Measurements from ENCODE around the gene TRIP13. TPM values are rescaled to one million over a fixed set of nuclear protein-coding genes. Genes with fewer than 3 reads are reported as not detected.

TRIP13 gene
- polyA plus RNA-seq, 1 experiment, result 20.4 TPM

DNA sequence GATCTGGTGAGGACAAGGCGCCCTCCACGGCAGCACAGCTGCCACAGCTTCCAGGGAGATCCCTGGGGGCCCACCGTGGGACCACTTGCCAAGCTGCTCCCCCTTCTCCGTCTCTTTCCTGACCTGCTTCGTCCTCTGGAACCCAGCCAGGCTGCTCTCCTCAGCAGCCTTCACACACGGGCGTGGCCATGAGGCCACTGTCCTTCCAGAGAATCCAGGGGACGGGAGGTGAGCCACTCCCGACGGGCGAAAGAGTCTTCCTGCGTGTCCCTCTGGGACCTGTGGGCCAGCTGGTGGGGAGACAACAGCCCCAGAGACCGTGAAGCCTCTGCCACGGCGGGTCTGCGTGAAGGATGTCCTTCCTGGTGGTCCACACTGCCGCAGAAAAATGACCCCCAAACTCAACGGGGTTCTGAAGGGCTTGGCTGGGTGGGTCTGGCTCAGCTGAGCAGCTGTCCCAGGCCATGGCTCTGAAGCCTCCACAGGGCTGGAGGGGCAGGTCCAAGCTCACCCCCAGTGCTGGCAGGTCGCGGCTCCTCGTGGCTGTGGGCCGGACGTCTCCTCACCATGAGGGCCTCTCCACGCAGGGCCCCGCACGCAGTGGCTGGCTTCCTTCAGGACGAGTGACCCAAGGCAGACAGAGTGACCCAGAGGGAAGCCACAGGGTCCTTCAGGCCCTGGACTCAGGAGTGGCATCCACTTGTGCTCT is 68.5 kb downstream of the TRIP13 start:
- H3K27me3 ChIP-seq (ENCODE audit: control insufficient read depth, insufficient read depth, low read length), result peaks cover 41% of the 10 kb centered on the region
- H3K4me3 ChIP-seq (ENCODE audit: low read depth, low read length), result no peak overlapping the region
- no peak for DNase-seq (ENCODE audit: low read depth)
- no peaks in the 10 kb centered on the region for H3K36me3 ChIP-seq (ENCODE audit: control insufficient read depth, insufficient read depth, low read length)
- ChIA-PET CTCF (interaction anchor here (1.2 kb wide), 1 partner anchor 47 kb away, joined by 4 read pairs; the partner anchor contains the start of gene NKD2), POLR2A (no interaction called here)
- TF ChIP-seq, protein P1, sequence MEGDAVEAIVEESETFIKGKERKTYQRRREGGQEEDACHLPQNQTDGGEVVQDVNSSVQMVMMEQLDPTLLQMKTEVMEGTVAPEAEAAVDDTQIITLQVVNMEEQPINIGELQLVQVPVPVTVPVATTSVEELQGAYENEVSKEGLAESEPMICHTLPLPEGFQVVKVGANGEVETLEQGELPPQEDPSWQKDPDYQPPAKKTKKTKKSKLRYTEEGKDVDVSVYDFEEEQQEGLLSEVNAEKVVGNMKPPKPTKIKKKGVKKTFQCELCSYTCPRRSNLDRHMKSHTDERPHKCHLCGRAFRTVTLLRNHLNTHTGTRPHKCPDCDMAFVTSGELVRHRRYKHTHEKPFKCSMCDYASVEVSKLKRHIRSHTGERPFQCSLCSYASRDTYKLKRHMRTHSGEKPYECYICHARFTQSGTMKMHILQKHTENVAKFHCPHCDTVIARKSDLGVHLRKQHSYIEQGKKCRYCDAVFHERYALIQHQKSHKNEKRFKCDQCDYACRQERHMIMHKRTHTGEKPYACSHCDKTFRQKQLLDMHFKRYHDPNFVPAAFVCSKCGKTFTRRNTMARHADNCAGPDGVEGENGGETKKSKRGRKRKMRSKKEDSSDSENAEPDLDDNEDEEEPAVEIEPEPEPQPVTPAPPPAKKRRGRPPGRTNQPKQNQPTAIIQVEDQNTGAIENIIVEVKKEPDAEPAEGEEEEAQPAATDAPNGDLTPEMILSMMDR (IDR thresholded peaks at IDR 0.05; ENCODE audit: insufficient read depth, low read depth, low read length), result no peak

DNA sequence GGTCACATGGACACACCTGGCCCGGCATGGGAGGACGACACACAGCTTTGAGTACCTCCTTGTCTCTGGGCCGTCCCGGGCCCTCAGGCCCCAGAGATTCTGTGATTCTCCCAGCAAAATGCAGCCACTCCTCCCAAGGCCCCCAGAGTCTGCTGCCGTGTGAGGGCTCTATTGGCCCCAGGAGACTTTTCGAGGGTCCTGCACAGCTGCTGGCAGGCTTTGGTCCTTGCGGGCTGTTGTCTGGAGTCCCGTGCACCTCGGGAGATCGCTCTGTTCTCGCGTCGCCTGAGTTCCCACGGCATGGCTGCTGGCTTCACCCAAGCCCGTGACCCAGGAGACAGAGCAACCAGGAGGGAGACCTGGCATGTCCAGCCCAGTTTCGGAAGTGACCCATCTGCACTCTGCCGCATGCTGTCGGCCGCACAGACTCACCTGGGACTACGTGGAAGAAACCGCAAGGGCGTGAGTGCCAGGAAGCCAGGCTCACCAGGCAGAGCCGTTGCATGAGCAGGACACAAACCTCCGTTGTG is 69.1 kb downstream of the TRIP13 start:
- Histone ChIP-seq H3K36me3 (ENCODE audit: control insufficient read depth, insufficient read depth, low read length) (no peaks in the 10 kb centered on the region), H3K27me3 (ENCODE audit: control insufficient read depth, insufficient read depth, low read length) (peaks cover 42% of the 10 kb centered on the region), H3K4me3 (ENCODE audit: low read depth, low read length) (no peak overlapping the region)
- ChIA-PET CTCF (interaction anchor here (1.2 kb wide), 1 partner anchor 47 kb away, joined by 4 read pairs; the partner anchor contains the start of gene NKD2), POLR2A (no interaction called here)
- DNase-seq (ENCODE audit: low read depth), result no peak
- TF ChIP-seq, protein P1 (IDR thresholded peaks at IDR 0.05; ENCODE audit: insufficient read depth, low read depth, low read length), result no peak

DNA sequence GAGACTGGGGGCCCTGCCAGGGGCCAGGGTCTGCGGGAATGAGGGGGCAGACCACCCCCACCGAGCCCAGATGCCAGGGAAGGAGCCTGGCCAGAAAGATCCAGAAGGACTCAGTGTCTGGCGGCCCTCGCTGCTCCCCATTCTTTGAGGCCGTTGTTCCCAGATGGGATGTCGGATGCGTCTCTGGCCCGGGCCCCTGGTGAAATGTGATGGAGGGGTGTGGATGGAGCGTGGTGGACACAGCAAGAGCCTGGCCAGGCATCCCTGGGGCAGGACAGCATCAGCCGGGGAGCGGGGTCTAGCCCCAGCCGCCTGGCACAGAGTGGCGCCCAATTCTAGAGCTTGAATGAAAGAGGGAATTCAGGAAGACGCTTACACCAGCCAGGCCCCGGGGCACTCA is 69.7 kb downstream of the TRIP13 start:
- POLR2A ChIA-PET, result no interaction called here
- CTCF ChIA-PET, result no interaction called here
- Histone ChIP-seq H3K36me3 (ENCODE audit: control insufficient read depth, insufficient read depth, low read length) (no peaks in the 10 kb centered on the region), H3K4me3 (ENCODE audit: low read depth, low read length) (no peak overlapping the region), H3K27me3 (ENCODE audit: control insufficient read depth, insufficient read depth, low read length) (peaks cover 46% of the 10 kb centered on the region)
- no peak for DNase-seq (ENCODE audit: low read depth)
- TF ChIP-seq, protein P1 (IDR thresholded peaks at IDR 0.05; ENCODE audit: insufficient read depth, low read depth, low read length), result no peak

DNA sequence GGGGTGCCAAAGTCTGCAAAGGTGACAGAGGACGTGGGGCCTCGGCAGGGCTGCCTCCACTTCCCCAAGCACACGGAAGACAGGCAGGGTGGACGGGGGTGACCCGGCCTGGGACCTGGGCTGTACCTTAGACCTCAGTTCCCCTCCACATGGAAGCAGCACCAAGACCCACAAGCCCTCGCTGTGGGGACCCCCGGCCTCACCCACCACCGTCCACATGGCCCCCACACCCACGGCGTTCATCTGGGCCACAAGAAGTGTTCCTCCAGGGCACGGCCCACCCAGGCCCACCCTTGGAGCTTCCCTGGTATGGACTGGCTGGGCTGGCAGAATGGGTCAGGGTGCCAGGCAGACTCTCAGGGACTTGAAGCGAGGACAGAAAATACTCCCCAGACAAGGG is 70.1 kb downstream of the TRIP13 start:
- no peaks in the 10 kb centered on the region for H3K36me3 ChIP-seq (ENCODE audit: control insufficient read depth, insufficient read depth, low read length)
- ChIA-PET POLR2A (no interaction called here), CTCF (no interaction called here)
- TF ChIP-seq, protein P1 (IDR thresholded peaks at IDR 0.05; ENCODE audit: insufficient read depth, low read depth, low read length), result no peak
- peaks cover 48% of the 10 kb centered on the region for H3K27me3 ChIP-seq (ENCODE audit: control insufficient read depth, insufficient read depth, low read length)
- DNase-seq (ENCODE audit: low read depth), result no peak
- H3K4me3 ChIP-seq (ENCODE audit: low read depth, low read length), result no peak overlapping the region

DNA sequence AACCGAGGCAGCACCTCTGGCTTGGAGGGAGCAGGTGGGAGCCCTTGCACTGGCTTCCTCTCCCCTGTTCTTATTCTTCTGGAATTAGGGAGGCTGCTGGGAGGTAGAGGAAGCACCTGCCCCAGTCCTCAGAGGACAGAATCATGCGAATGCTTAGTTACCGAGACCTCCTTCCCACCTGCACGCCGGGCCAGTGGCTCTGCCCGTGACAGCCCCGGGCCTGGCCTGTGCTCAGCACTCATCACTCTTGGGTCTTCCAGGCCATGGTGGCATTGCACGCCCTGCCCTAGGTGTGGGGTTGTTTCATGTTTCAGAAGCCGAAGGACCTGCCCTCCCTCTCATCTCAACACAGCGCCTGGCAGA is 70.6 kb downstream of the TRIP13 start:
- no peak overlapping the region for H3K4me3 ChIP-seq (ENCODE audit: low read depth, low read length)
- ChIA-PET CTCF (interaction anchor here (1.1 to 1.5 kb wide), 2 partner anchors 45 to 204 kb away, joined by 3 to 4 read pairs; no protein-coding TSS in a partner anchor), POLR2A (no interaction called here)
- no peak for DNase-seq (ENCODE audit: low read depth)
- no peaks in the 10 kb centered on the region for H3K36me3 ChIP-seq (ENCODE audit: control insufficient read depth, insufficient read depth, low read length)
- TF ChIP-seq, protein P1 (IDR thresholded peaks at IDR 0.05; ENCODE audit: insufficient read depth, low read depth, low read length), result no peak
- H3K27me3 ChIP-seq (ENCODE audit: control insufficient read depth, insufficient read depth, low read length), result peaks cover 51% of the 10 kb centered on the region
